SIG-M5 treated with dmso at 0.1 percent for 504 hours (cell line): ENCODE results near the gene TTC23.

ENCODE experiments used
- DNase-seq: peaks from one replicate; lab custom pipeline; 2025; ENCODE audit not compliant: unreplicated experiment; lab: John Stamatoyannopoulos, UW

Gene TTC23, protein sequence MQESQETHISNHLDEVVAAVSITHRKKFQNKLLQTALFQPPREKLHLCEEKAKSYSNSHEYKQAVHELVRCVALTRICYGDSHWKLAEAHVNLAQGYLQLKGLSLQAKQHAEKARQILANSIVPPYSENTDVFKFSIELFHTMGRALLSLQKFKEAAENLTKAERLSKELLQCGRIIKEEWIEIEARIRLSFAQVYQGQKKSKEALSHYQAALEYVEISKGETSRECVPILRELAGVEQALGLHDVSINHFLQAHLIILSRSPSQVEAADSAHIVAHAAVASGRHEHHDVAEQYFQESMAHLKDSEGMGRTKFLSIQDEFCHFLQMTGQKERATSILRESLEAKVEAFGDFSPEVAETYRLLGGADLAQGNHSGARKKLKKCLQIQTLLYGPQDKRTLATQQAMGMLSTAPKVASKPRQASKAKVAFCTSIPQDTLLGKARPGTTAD

DNA sequence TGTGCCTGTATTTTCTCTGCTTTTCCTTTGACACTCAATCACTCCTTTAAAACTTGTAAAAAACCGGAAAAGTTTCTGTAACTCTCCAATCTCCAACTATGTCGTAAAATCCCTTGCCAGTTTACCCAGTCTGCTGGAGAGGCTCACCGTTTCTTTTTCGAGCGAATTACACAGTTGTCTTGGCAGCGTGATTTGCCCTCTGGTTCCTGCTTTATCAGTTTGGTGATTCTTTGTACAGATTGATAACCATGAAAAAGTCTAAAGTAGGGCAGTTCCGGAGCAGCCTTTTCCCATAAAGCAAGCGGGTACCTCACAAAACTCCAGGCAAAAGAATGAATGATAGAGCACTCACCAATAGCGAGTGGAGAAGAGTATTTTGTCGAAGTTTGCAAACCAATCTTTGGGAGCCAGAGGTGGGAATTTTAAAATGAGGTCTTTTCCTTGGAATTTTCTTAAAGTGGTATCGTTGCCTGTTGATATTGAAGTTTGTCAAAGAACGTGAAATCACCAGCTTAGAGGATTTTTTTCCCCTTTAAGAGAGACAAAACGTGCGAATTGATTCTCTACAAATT, at the start of gene TTC23:
TTC23 (minus strand) TSS at position 312 of the 572 bp plus-strand sequence. CDS start 20,869 bp downstream, outside the sequence.
- DNase-seq = peak; percentile 27

DNA sequence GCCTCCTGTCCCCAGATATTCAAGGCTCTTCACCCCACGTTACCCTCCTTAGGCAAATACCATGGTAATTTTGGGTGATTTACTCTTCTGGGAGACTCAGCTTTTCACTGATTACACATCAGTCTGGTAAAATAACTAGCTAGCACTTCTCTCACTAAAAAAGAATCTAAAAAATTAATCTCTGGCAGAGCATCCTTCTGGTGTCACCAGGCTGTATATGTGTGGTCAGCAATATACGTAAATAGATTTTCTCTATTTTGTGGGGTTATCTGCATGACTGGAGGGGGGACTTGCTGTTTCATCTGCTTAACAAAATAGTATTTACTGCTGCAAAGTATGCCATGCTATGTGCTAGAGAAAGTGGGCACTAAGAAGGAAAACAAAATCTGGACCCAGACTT, 47.0 kb upstream of the TTC23 start:
- no peak for DNase-seq

DNA sequence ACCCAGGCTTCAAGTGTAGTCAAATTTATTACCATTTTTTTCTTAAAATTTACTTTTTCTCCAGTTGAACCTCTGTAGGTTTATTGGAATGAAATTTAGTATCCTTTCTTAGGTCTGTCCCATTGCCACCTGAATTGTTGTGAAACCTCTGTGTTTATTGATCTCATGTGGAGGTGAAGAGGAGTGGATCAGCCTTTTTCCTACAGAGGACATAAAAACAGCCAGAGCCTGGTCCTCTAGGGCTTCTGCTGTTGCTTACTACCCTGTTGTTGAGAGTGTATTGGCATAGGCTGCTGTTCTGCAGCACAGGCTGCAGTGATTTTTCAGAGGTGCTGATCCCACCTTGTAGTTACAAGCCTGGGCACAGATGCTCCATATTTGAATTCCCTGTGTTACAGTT, 46.5 kb upstream of the TTC23 start:
- DNase-seq = no peak

DNA sequence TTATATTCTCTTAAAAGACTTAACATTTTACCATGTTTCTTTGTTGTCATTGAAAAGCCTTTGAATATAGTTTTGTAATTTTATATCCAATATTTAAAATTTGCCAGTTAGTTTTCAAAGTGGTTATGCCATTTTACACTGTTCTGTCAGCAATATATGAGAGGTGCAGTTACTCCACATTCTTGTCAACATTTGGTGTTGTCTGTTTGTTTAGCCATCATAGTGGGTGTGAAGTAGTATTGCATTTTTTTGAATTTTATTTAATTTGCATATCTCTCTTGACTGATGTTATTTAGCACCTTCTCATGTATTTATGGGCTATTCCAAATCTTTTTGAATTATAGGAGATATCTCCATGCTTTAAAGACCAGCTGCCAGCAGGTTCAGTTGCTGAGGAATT, 42.3 kb upstream of the TTC23 start:
- no peak for DNase-seq

DNA sequence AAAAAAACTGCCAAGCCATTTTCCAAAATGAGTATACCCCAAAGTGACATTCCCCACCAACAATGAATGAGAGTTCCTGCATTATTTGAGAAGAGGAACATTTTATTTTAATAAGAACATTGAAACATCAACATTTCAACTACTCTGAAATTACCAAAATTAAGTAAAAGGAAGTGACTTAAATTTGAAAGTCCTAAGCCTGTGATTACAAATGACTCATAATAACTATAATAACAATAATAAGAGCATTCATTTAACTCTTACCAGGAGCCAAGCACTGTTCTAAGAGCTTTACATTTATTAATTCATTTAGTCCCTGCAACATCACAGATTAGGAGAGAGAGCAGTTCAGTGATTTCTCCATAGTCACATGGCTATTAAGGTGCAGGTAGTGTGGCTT, 34.3 kb upstream of the TTC23 start:
- DNase-seq = no peak

DNA sequence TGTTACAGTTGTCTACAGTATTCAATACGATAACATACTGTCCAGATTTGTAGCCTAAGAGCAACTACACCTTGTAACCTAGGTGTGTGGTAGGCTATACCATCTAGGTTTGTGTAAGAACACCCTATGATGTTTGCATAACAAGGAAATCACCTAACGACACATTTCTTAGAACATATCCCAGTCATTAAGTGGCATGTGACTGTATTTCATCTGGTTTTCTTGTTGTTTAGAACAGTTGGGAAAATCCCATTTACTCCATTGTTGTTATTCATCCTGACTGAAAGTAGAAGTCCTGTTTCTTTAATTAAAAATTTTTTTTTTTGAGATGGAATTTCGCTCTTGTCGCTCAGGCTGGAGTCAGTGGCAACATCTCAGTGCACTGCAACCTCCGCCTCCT, 33.2 kb upstream of the TTC23 start:
- no peak for DNase-seq

DNA sequence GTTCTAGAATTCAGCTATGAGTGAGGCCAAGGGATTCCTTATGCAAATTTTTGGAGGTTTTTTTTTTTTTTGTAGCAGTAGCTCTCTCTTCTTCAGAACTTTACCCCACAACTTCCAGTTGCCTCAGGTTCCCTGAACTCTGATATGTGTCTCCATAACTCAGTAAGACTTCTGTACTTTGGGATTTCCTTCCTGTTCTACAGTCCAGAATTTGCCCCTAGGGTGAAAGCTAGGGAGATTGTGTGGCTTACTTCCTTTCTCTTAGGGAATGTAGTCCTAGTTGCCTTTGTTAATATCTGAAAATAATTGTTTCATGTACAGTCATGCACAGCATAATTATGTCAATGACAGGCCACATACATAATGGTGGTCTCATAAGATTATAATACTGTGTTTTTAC, 32.7 kb upstream of the TTC23 start:
- no peak for DNase-seq

DNA sequence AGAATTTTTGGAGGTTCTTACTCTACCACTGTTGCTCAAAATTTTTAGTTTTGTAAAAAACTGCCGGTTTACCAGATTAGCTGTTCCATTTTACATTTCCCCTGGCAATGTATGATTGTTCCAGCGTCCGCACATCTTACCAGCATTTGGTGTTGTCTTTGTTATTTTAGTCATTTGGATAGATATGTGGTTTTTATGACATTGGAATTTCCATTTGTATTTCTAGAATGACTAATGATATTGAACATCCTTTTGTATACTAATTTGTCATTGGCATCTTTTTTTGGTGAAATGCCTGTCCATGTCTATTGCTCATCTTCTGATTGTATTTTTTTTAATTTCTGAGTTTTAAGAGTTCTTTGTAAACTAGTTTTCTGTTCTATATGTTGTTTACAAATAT, 30.4 kb upstream of the TTC23 start:
- no peak for DNase-seq

DNA sequence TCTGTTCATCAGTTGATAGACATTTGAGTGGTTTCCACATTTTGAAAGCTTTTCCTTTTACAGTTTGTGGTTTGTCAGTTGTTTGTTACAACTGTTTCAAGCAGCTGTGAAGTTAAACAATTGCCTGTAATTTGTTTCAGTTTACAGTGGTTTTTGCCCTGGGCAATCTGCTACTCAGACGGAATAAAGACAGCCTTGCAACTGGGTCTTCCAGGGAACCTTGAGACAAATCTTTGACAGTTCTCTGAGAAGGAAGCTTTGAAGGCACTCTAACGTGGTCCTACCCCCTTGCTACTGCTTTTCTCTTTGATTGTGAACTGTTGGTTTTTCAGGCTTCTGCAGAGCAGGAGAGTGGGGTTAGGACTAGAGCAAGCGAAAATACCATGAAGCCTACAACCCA, 29.9 kb upstream of the TTC23 start:
- no peak for DNase-seq

DNA sequence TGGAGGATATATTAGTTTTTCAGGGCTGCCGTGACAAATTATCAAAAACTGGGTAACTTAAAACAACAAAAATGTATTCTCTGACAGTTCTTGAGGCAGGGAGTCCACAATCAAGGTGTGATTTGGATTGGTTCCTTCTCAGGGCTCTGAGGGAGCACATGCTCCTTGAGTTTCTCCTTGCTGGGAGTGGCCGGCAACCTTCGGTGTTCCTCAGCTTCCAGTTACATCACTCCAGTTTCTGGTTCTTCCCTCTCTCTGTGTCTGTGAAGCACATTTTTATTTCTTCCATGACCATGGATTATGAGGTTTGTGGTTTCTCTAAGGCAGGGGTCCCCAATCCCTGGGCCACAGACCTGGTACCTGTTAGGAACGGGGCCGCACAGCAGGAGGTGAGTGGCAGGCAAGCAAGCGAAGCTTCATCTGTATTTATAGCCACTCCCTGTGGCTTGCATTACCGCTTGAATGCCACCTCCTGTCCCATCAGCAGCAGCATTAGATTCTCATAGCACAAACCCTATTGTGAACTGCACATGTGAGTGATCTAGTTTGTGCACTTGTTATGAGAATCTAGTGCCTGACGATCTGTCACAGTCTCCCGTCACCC, 26.2 kb upstream of the TTC23 start:
- no peak for DNase-seq

DNA sequence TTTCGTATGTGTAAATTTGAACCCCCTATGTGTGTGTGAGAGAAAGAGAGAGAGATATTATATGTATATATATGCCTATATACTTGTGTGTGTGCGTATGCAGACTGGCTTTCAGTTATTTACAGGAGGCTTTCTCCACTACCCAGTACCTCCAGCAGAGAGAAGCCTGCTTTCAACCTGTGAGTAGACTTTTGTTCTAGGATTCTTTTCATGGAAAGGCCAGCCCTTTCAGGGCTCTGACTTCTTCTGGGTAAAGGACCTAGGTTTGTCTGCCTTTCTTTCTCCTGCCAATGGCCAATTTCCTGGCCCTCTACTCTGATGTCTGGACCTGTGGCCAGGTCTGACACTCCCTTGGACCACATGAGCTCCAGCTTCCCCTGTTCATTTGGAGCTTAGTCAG, 25.7 kb upstream of the TTC23 start:
- no peak for DNase-seq

DNA sequence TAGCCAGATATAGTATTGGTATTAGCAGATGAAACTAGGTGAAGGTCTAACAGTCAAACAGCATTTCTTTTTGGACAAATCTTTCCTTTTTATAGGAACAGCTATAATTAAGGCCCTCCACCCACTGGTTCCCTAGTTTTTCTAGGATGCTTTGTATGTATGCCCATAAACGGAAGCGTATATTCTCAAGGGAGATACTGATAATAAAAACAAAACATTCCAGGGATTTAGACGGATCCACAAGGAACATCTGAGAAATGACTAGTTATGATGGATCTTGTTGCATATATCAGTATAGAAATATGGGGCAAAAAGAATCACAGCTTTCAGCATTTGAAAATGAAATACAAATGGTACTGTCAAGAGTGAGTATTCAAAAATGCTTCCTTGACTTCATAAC, 24.4 kb upstream of the TTC23 start:
- no peak for DNase-seq

DNA sequence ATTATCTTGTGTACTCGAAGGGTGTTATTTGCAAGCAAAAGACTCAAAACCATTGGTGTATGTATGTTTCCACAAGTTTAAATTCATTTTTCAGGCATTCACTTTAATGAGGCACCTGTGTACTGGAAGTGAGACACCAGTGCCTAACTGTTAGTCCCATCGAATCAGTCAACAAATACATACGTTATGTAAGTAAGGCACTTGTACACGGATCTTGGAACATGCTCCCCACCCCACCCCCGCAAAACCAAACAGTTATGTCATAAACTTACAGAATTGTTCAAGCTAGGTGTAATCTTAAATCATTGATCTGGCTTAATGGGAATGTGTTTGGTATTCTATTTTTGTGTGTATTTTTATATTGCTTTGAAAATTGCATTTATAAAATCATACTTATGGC, 19.1 kb upstream of the TTC23 start:
- no peak for DNase-seq

DNA sequence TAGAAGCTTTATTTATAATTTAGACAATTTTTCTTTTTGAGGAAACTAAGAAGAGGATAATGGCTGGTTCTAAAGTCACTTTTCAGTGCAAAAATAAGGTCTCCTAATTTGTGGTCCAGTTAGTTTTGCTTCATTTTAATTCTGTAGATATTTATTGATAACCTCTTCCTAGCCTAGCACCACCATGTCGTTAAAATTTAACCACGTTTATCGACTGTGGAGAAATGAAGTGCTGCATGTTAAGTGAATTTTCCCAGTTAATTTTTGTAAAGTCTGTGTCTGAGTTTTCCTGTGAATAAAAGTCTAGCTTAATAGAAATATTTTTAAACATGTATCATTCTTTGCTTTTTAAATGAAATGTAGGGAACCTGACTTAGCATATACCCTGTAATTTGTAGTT, 18.6 kb upstream of the TTC23 start:
- DNase-seq = no peak

DNA sequence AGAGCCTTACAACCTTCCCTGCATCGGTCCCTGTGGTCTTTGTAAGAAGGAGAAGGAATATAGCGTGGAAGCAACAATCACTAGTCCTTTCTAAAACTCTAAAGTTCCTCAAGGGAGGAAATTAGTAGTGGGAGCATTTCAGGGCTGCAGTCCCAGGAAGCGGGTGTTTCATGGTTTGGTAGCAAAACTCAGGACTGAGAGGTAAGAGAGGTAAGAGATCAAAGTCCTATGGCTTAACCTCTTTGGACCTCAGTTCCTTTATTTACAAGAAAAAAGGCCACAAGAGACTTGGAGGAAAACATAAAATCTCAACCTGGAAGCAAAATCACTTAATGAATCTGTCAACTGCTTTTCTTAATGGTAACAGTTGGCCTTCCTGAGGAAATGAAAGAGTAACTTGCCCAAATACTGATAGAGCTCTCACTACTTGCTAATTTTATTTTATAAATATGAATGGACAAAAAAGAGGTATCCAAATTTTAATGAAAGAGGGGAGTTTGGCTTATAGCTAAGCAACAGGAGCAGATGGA, 16.2 kb upstream of the TTC23 start:
- no peak for DNase-seq

DNA sequence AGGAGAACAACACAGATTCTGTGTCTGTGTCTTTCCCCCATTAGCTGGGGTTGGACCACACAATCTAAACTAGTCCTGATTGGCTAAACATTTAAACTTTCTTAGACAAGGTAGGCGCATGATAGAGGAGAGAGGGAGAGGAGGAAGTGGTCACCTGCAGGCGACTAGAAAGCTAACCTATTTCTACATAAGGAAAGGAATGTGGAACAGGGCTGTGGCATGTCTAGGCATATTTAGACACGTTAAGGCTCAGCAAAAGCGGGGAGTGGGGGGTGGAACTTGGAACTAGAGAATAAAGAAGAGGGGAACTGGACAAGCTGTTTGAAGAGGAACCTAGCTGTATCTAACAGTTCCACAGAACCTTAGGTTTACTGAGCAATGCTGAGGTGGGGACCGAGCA, 14.7 kb upstream of the TTC23 start:
- no peak for DNase-seq

DNA sequence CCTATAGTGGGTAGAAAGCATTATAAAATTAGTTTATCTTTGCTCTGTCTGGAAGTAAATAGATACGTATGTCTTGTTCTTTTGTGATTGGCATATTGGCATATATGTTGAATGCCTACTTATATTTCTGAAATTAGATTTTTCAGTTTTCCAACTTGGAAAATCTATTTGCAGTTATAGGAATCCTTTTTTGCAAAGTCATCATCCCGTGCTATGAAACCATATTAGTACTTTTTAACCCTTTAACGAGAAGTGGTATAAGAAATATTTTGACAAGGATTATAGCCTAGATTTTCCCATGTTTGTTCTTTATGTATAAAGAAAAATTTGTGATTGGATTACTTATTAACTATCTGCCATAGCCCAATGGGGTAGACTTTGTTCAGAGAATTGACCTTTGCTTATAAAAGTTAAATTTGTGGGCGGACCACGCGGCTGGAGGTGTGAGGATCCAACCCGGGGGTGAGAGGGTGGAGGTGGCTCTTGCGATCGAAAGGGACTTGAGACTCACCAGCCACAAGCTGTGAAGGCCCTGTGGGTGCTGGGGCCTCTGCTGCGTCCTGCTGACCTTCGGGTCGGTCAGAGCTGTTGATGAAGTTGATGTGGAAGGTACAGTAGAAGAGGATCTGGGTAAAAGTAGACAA, 7.8 kb upstream of the TTC23 start:
- DNase-seq = no peak

DNA sequence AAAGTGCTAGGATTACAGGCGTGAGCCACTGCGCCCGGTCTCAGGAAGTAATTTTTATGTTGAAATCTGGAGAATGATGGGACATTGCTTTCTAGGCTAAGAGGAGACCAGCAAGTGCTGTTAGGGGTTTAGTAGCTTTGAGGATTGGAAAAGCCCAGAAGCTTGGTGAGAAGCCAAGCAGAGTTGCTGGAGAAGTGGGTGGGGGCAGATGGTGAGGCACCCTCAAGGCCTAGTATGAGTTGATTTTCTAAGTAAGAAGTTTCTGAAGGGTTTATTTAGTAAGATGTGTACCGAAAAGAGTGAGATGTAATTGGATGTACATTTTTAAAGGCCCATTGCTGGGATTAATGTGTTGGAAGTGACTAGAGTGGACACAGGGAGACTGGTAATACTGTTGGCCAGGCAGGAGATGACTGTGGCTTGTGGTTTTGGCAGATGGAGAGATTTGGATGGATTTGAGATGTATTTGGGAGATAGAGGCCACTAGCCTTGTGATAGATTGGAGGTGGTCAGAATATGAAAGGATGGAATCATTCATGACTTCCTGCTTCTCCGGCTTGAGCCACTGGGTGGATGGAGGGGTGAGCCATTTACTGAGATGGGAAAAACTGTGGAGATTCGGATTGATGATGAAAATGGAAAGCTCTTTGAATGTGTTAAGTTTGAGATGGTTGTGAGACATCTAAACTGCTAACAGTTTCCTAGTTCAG, 4.2 kb upstream of the TTC23 start:
- DNase-seq = no peak

DNA sequence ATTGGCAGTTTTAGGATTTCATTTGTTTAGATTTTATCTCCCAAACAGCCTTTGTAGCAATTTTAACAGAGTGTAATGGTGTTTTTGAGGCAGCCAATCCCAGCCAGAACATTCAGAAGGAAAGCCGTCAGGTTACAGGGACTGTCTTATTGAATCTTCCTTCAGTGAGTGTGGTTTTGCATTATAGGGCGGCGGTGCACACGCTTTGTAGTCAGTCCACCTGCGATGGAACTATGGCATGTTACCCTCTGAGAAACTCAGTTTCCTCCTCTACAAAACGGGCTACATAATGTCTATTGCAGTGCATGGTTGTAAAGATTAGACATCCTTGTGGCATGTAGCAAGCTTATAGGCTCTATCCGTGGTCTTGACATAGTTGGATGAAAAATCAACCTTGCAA, 2.9 kb upstream of the TTC23 start:
- DNase-seq = no peak

DNA sequence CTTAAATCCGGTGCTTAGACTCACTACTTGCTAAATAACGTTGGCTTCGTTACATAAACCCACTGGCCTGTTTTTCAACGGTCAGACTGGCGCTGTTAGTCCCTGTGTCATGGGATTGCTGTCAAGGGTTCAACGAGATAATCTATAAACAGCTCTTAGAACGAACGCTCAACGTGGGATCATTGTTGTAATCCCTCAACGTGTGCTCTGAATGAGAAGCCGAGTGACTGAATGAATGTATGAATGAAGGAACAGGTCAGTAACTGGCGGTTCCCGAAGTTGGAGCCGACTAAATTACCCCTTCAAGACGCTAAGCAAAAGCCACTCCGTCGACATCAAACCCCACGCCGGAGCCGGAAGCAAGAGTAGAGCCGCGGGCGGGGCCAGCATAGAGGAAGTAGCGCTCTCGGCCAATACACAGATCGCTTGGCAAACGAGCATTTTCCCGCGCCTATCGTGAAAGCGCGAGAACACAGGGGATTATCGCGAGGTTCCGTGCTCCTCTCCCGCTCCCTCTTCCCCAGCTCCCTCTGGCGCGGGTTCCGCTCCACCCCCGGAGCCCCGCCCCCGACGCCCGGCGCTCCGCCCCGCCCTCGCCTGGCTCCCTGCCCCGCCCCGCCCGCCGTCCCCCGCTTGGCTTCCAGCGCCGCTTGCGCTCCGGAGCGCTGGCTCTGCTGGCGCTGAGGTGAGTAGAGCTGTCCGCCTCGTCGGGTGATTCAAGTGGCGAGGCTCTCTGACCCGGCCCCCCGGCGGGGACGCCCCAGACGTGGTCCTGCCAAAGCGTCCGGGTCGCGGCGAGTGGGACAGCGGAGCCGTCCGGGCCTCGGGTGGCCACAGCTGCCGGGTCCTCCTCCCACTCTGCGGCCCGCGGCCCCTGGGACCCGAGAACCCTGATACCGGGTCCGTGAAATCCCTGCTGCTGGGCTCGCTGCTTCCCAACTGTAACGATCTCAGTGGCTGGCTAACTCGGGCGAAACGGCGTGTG, 1.8 kb upstream of the TTC23 start, which contains the start of gene LRRC28:
LRRC28 (plus strand) TSS at position 625 of the 985 bp plus-strand sequence. CDS start 4,477 bp downstream, outside the sequence.
- peak; percentile 98 for DNase-seq
